NCI-H146 (cell line): ENCODE results near the gene CYP27B1.
"Not testable (repeated sequence)": the region's sequence is repeated elsewhere in the genome, so short reads cannot be mapped to it uniquely, and the experiment has no call there.

ENCODE experiments used
- DNase-seq: peaks from one replicate; lab custom pipeline; 2025; lab: John Stamatoyannopoulos, UW

The CYP27B1 gene

DNA sequence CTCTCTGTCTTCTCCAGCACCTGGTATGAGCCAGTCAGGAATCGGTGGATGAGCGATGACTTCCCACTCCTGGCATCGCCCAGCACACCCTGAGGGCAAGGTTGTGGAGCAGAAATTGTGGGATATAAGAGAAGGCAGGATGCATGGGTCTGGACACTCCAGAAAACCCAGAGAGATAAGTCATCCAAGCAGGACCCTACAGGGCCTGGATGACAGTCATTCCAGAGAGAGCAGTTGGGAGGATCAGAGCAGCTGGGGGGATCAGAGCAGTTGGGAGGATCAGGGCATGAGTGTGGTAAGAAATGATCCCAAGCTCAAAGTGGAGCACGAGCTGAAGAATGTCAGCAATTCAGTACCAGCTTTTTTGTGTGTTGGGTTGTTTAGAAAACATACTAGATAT is 32.3 kb downstream of the CYP27B1 start:
- no peak for DNase-seq

DNA sequence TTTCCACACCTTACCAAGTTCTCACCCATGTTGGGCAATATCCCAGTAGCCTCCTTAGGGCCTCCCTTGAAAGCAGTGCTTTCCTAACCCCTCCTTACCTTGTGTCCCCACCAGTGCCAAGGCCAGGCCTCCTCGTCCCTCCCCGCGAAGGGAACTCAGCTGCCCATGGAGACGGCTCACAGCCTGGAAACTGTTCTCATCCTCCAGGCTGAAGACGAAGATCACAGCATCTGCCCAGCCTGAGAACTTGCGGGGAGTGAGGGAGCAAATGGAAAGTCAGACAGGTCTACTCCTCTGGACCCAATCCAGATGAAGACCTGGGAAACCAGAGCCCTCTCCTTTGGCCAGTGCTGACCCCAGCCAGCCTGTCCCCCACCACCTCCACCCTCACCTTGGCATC is 33.0 kb downstream of the CYP27B1 start:
- DNase-seq = no peak

DNA sequence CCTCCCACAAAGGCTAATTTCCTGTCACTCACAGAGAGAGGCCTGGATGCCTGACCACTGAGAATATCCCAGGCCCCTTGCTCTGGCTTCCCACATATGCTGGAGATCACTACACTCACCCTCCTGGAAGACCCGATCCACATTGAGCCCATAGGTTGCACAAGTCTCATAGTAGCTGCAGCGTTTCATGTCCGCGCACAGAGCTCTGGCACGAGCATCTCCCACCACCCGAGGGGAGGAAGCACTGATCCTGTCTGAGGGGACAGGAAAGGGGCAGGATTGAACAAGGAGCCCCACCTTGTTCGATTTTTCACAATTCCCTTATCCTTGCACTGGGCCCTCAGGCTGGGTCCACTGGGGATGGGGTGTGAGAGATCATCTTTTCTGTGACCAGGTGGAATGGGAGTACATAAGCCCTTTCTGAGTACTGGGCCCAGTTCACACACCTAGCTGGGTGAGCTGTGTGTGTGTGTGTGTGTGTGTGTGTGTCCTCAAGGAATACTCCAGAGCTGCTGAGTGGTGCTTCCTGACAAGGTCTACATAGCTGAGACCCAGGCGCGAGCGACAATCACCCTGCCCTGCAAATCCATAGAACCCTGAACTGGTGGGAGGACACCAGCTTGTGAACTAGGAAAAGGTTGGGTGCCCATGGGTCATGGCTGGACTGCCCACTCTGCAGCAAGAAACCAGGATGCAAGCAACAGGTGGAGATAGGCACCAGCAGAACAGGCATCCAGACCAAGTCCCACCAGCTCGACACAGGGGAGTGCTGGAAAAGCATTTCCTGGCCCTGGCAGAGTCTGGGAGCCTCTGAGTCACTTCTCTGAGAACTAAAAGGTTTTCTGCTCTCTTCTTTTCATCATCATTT is 33.9 kb downstream of the CYP27B1 start:
- no peak for DNase-seq

DNA sequence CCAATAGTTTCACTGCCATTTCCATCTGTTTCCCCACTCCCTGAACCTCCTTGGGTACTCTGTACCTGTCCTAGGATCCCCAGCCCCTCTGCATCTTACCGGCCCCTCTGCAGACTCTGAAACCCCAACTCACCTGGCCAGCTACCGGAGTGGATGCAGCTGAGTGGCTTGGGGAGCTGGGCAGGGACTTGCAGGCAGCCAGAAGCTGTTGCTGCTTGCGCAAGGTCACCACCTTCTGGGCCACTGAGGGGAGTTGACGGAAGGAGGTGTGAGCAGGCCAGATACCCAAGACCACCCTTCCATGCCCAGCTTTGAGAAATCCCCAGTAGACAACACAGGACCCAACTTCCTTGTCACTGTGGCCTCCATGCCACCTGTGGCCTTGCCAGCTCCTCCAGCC is 34.6 kb downstream of the CYP27B1 start:
- DNase-seq = no peak

DNA sequence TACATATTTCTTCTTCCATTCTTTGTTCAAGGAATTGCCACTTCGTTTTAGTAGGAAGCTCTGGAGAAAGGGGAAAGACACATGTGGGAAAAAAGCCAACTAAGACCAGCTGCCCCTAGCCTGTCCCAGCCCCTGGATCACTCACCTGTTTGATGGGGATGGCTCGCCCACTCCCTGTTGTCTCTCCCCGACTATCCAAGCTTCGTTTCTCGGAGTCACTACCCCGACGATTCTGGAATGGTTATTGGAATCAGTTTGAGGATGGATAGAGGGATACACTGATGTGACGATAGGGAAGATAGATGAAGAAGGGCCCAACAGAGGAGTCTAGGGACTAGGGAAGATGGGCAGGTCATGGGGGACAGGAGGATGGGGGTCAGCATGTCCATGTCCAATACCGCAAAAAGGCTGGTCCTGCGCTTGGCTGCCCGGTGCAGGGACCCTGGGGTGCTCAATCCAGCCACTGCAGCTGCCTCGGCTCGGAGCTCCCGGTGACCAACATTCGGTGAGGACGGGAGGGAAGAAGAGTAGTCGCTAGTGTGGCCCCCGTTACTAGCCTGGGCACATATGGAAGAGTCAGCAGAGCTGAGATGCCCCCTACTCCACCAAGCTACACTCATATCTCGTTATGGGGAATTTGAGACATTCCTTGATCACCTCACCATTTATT is 35.3 kb downstream of the CYP27B1 start:
- no peak for DNase-seq

DNA sequence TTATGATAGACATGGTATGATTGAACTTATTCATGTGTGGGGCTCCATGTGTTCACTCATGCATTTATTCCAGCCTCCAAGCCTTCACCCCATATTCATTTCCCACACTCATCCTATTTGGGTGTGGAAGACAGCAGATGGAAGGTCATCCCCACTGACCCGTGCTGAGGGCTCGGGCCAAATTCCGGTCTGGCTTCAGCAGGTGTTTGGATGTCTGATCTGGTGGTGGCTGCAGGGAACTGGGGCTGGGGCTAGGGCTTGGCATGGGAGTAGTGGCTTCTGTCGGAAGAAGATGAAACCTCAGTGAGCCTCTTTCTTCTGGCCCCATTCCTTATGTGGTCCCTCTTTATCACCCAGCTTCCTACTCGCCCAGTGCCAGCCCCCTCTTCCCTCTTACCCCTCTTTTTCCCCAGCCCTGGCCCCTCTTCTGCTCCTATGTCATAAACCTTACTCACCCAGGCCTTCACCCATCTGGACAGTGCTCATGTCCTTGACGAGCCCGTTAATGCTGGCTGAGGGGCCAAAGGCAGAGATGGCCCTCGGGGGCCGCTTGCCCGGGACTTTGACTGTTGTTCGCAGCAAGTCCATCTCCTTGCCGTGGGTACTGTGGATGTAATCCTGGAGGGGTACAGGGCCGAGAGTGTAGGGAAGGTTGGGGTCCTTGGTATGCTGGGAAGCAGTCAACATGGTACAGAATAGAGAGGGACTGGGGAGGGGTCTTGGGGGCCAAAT is 36.4 kb downstream of the CYP27B1 start:
- no peak for DNase-seq

DNA sequence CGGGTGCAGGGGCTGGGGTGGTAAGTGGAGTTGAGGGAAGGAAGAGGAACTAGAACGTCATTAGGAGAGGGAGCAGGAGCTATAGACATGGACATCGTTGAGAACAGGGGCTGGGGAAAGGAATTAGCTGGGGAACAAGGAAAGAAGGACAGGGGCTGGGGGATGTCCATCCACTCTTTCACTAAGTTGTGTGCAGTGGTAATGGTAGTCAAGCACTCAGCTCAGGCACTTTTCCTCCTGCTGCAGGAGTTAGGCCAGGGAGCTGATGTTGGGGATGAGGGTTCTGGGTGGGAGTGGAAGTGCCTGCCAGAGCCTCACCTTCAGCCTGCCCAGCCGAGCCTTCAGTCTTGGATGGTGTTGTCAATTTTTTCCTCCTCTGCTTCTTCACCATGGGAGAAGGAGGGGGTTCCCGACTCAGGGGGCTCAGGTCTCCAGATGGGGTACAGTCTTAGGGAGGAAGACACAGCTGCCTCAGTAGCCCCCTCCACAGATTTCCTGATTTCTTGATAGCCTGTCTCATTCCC is 37.5 kb downstream of the CYP27B1 start:
- DNase-seq = no peak

DNA sequence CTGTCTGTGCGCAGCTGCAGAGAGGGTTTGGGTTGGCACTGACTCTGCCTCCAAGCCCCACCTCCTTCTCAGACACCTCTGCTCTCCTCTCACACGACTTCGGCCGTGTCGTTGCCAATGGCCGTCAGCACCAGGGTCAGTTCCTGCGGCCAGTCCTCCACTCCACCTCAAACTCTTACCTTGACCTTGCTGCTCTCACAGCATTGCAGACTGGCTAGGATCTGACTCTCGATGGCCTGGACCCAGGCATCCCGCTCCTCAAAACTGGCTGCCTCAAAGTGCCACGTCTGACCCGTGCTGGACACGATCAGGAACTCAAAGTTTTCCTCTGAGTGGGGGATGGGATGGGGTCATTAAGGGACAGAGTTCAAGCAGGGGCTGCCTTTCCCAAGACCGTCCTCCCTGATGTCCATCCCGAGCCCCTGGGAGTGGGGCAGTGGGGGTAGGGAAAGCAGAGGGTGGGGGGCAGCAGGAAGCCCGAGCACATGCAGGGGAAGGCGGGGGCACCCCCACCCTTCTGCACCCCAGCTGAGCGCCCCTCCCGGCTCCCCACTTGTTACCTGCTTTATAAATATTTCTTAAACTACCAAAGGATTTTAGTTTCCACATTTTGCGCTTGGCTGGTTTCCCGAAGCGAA is 39.0 kb downstream of the CYP27B1 start:
- no peak for DNase-seq

DNA sequence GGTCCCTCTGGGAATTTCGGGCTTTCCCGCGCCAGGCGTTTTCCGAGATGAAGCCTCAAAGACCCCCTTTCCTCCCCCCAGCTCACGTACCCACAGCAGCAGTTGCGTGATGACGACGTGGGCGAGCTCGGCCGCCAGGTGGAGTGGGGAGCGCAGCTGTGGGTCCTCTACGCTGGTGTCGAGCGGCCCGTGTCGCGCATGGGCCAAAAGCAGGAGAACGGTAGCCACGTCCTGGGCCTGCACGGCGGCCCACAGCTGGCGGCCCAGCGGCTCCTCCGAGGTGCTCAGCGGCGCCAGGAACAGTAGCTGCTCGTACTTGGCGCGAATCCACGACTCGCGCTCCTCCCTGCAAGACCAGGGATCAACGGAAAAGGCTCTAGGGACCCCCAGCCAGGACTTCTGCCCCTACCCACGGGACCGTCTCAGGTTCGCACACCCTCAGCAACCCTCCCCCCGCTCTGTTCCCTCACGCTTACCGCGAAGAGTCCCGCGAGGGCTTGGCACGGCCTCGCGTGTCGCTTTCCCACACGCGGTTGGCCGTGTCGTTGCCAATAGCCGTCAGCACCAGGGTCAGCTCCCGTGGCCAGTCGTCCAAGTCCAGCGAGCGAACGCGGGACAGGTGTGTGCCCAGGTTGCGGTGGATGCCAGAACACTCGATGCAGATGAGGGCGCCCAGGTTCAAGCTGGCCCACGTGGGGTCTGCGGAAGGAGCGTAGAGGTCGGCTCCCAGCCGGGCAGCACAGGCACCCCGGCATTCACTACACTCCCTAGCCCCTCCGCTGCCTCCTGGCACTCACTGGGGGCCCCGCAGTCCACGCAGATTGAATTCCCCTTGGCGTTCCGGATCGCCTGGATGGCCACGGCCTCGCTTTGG is 39.8 kb downstream of the CYP27B1 start:
- DNase-seq = no peak

DNA sequence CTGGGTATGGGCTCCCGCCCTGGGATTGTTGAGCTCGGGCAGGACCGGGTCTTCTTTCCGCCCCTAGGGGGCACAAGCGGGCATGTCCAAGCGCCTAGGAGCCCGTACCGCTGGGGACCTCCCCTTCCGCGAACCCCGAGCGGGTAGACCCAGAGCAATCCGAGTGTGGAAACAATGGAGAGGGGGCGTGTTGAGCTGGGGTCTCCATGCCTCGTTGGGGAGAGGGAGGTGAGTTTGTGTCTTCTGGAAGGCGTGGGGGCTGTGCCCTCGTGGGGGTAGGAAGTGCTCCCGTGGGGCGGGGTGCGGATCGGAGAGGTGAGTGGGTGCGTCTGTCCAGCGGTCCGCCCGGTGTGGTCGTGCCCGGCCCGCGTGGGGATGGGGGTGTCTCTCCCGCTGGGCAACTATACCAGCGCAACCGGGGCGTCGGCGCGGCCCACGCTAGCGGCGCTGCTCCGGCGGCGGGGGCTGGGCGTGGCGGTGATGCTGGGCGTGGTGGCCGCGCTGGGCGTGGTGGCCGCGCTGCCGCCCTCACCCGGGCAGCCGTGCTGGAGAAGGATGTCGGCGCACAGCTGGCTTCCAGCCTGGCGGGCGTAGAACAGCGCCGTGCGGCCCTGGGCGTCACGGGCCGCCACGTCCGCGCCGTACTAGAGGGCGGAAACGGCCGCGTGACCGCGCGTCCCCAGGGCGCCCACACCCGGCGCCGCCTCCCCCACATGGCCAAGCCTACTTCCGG is 40.6 kb downstream of the CYP27B1 start:
- DNase-seq = peak; percentile 91

DNA sequence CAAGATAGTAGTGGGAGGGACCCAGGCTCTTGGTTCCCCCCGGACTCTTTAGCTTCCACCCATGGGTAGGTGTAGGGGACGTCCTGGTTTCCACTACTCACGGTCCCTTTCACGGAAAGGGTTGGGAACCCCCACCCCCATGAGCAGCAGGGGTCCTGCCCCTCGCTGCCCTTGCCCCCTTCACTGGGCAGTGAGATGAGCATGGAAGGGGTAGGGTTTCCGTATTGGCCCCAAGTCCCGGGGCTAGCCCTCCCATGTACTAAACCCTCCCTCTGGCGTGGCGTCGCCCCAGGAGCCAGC is 41.1 kb downstream of the CYP27B1 start:
- DNase-seq = no peak

DNA sequence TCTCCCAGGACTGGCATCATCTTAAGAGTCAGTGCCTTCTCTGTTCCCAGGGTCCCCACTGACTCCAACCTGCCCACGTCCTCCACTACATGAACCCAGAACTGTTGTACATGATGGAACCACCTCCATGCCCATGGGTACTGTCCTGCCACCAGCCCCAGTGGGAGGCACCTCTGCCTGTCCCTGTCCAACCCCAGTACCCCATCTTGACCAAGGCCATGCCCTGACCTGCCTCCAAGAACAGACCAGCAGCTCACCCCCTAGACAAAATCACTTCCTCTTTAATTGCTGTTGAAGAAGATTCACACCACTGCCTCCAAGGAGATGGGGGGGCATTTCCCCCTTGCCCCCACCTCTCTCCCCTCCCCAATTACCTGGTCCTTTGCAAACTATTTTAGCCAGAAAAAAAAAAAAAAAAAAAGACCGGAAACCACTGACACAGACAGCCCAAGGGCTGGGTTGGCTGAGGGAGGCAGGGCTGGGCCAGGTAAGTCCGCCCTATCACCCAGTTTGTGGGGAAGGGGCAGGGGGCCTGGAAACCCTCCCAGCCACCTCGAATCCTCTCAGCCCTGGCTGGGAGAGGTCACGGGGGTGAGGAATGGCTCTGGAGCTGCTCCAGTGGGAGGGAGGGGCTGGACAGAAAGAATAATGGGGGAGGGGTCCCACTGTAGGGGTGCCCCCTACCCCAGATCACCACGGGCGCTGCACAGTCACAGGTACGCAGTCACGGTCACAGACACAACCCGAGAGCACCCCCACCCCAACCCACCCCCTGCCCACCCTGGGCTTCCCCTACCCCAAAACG is 41.7 kb downstream of the CYP27B1 start:
- DNase-seq = no peak

DNA sequence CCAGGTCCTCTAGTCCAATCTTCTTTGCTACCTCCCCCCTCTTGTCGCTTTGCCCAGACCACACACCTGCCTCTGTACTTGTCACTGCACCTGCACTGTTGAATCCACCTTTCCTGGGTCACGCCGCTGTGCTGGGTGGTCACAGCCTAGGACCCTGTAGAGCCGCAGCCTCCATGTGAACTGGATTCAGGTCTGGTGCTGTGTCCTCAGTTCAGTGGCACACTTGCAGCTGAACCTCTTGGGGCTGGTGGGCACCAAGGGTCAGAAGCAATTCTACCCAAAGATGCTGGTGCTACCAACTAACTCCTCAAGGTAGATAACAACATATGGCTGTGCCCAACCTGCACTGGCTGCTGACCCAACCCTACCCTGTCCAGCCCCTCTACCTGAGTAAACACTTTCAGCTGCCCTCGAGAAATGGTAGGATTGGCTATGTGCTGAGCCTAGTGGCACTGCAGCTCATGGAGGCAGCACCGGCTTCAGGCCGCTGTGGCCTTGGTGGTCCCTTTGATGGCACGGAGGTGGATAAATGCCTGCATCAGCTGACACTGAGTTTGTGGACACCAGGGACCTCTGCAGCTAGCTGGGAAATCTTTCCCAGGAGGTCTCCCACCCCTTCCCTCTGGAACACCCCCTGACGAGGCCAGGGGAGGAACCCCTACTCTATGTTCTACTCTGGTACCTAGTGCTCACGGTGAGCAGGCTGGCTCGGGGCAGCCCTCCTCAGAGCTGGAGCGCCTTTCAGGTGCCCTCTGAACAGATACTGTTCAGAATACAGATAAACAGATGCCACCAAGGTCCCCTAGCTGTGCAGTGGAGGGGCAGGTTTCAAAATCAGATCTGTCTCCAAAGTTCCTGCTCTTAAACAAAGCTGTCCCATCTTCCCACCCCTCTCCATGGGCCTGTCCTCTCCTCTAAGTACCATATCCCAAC is 42.6 kb downstream of the CYP27B1 start:
- peak; percentile 17 for DNase-seq

DNA sequence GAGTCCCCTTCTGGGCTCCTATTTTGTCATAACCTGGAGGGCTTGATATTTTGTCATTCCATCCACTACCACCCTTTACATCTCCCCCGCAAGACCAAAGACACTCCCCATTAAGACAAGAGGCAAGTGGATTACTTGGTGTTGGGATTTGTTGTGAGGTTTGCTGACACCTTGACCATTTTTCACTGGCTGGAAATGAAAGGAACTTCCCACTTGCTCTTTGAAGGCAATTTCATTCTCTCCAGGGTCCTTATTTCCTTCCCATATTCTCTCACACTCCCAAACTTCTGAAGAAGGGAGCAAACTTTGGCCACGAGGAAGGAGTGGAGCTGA is 43.3 kb downstream of the CYP27B1 start:
- no peak for DNase-seq

DNA sequence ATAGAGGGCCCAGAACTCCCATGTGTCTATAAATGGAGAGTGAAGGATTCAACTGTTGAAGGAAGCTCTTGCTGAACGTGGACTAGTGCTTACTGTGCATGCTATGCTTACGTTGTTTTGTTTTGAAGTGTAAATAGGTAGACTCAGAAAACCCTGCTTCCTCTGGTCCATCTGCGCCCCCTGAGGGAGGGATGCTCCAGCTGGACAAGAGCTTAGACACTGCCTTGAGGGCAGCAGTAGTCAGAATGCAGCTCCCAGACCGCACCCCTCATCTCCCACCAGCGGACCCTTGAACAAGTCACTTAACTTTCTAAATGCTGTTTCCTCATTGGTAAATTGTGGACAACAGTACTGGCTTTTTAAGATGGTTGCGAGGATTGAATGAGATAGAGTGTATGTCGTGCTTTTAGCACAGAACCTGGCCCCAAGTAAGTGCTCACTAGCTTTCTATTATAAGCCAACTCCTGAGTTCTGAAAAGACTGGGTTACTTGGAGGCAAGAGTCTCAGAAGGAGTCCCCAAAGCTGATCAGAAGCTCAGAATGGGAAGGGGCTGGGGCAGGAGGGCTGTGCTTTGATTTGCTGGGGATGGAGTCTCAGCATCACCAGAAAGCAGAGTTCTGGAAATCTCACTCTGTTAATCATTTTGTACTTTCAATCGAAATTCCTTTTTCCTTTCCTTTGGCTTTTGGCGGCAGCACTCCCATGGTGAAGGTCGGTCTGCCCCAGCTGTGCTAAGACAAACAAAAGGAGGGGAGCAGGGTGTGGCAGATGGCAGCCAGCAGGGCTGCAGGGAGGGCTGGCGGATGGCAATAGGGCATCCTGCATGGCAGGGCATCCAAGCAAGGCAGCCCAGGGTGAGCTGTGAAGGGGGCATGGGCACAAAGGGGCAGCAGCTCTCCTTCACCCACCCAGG is 43.9 kb downstream of the CYP27B1 start:
- DNase-seq = peak; percentile 45

DNA sequence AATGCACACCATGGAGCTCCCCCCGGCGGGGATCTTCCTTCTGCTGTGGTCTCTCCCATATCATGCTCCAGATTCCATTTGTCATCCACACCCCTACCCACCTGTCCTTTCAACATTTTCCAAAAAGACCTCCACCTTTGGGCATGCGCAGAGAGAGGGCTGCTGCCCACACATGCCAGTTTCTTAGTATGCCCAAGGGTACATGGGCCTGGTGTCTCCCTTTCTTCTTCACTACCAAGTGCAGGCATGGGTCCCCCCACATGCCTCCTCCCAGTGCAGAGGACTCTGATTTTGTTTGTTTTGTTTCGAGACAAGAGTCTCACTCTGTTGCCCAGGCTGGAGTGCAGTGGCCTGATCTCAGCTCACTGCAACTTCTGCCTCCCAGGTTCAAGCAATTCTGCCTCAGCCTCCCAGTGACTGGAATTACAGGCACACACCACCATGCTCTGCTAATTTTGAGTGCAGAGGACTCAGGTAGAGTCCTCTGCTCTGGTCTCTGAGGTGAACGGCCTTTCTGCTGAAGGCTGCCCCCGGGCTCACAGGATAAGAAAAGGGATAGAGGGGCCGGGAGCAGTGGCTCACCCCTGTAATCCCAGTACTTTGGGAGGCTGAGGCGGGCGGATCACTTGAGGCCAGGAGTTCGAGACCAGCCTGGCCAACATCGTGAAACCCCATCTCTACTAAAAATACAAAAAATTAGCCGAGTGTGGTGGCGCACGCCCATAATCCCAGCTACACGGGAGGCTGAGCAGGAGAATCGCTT is 44.9 kb downstream of the CYP27B1 start:
- DNase-seq = not testable (repeated sequence)
